H1 (cell line): ENCODE measurements around the gene XRCC6. TPM values are rescaled to one million over a fixed set of nuclear protein-coding genes. Genes with fewer than 3 reads are reported as not detected.

Source experiments
- CTCF ChIA-PET: fragments of 300-600 bp; sonication (Branson Sonifier 250); formaldehyde crosslinking; loops from one replicate; lab custom pipeline; 2021; ENCODE audit not compliant: partially characterized antibody; lab: Charles Lee
- POLR2A ChIA-PET: fragments of 300-600 bp; sonication (Branson Sonifier 250); formaldehyde crosslinking; loops from one replicate; lab custom pipeline; 2021; ENCODE audit warnings: inconsistent platforms; ENCODE audit not compliant: partially characterized antibody; lab: Charles Lee
- DNase-seq, 2 experiments: peaks; one replicate each; pipeline versions ENCODE4 v3.0.0 to v3.0.0-alpha.2; 2010 to 2022; ENCODE audit warnings: low spot score in 2 of 2, low read depth in 1 of 2, mixed read lengths in 1 of 2
- FAIRE-seq: peaks from 2 replicates; lab custom pipeline; 2011; peaks lifted over from hg19 to GRCh38; lab: Jason Lieb, UNC
- H2AFZ ChIP-seq: 2 replicates; pipeline ENCODE4 v1.8.1; 2012; ENCODE audit warnings: low read length, inconsistent platforms
- H2AK5ac ChIP-seq: 2 replicates; pipeline ENCODE4 v1.6.1; 2013; ENCODE audit warnings: low read depth, low read length
- H2BK120ac ChIP-seq: replicated peaks from 2 replicates; pipeline ENCODE3; 2013; ENCODE audit warnings: low read depth, low read length, inconsistent platforms
- H2BK12ac ChIP-seq: 2 replicates; pipeline ENCODE4 v1.6.1; 2013; ENCODE audit warnings: low read depth, low read length
- H2BK15ac ChIP-seq: 2 replicates; pipeline ENCODE4 v1.6.1; 2013; ENCODE audit warnings: low read length
- H2BK20ac ChIP-seq: 2 replicates; pipeline ENCODE4 v1.6.1; 2013; ENCODE audit warnings: low read length
- H2BK5ac ChIP-seq: 2 replicates; pipeline ENCODE4 v1.6.1; 2013; ENCODE audit warnings: low read depth, low read length
- H3K14ac ChIP-seq: 2 replicates; pipeline ENCODE4 v1.6.1; 2013; ENCODE audit warnings: inconsistent platforms; ENCODE audit not compliant: insufficient read length
- H3K18ac ChIP-seq: 2 replicates; pipeline ENCODE4 v1.6.1; 2013; ENCODE audit warnings: low read length; ENCODE audit errors: extremely low read depth
- H3K23ac ChIP-seq: 2 replicates; pipeline ENCODE4 v1.6.1; 2013; ENCODE audit warnings: inconsistent platforms; ENCODE audit not compliant: insufficient read length
- H3K23me2 ChIP-seq: 2 replicates; pipeline ENCODE4 v1.6.1; 2013; ENCODE audit warnings: low read depth, low read length
- H3K27ac ChIP-seq: 2 replicates; pipeline ENCODE4 v1.6.1; 2011; ENCODE audit warnings: low read depth, low read length, inconsistent platforms
- H3K27me3 ChIP-seq, 4 experiments: replicated peaks in 1 of 4; 1 replicate in 1 of 4; 2 replicates in 3 of 4; pipeline versions ENCODE4 v1.6.1 to v1.8.1; 2011 to 2013; ENCODE audit warnings: low read length in 3 of 4, mild to moderate bottlenecking in 3 of 4, inconsistent platforms in 2 of 4, mixed read lengths in 2 of 4, moderate library complexity in 1 of 4; ENCODE audit not compliant: control insufficient read depth in 3 of 4, insufficient read depth in 3 of 4; ENCODE audit errors: extremely low read depth in 1 of 4
- H3K36me3 ChIP-seq, 4 experiments: 2 replicates each; pipeline versions ENCODE4 v1.6.1 to v1.8.1; 2011 to 2013; ENCODE audit warnings: mild to moderate bottlenecking in 4 of 4, low read length in 3 of 4, moderate library complexity in 2 of 4, control low read depth in 1 of 4, inconsistent platforms in 1 of 4; ENCODE audit not compliant: insufficient read depth in 4 of 4, control insufficient read depth in 2 of 4
- H3K4ac ChIP-seq: replicated peaks from 2 replicates; pipeline ENCODE3; 2013; ENCODE audit warnings: low read length, low read depth, mixed read lengths, inconsistent platforms; ENCODE audit not compliant: insufficient read length
- H3K4me1 ChIP-seq, 4 experiments: replicated peaks in 1 of 4; 1 replicate in 1 of 4; 2 replicates in 3 of 4; pipeline versions ENCODE4 v1.6.1 to v1.8.1; 2011 to 2013; ENCODE audit warnings: low read length in 3 of 4, inconsistent platforms in 2 of 4, mixed read lengths in 1 of 4; ENCODE audit not compliant: insufficient read depth in 4 of 4, control insufficient read depth in 3 of 4
- H3K4me2 ChIP-seq, 2 experiments: 2 replicates each; pipeline versions ENCODE4 v1.6.1 to v1.8.1; 2011 to 2013; ENCODE audit warnings: low read depth in 2 of 2, low read length in 2 of 2, control low read depth in 1 of 2, inconsistent platforms in 1 of 2, mild to moderate bottlenecking in 1 of 2; ENCODE audit not compliant: insufficient read depth in 1 of 2
- H3K4me3 ChIP-seq, 4 experiments: fragments of 200-600, 300-600 bp in 1 of 4; sonication (generic), shearing (Covaris generic), sonication (Bioruptor Twin) in 1 of 4; 2 replicates each; pipeline versions ENCODE4 v1.5.1 to v1.8.1; 2011 to 2016; ENCODE audit warnings: low read length in 4 of 4, low read depth in 3 of 4, control low read depth in 2 of 4, inconsistent platforms in 2 of 4, mild to moderate bottlenecking in 2 of 4, mixed read lengths in 1 of 4, moderate library complexity in 1 of 4; ENCODE audit not compliant: insufficient read depth in 2 of 4; ENCODE audit errors: extremely low read depth in 1 of 4
- H3K56ac ChIP-seq: replicated peaks from 2 replicates; pipeline ENCODE3; 2013; ENCODE audit warnings: low read depth, mild to moderate bottlenecking, mixed read lengths, low read length, inconsistent platforms; ENCODE audit not compliant: insufficient read length
- H3K79me1 ChIP-seq: 2 replicates; pipeline ENCODE4 v1.6.1; 2013; ENCODE audit warnings: low read depth, low read length, control low read depth
- H3K79me2 ChIP-seq, 2 experiments: 2 replicates each; pipeline versions ENCODE4 v1.6.1 to v1.8.1; 2012 to 2013; ENCODE audit warnings: low read length in 2 of 2, mild to moderate bottlenecking in 2 of 2, inconsistent platforms in 1 of 2; ENCODE audit not compliant: insufficient read depth in 2 of 2, control insufficient read depth in 1 of 2
- H3K9ac ChIP-seq, 4 experiments: replicated peaks in 1 of 4; 1 replicate in 1 of 4; 2 replicates in 3 of 4; pipeline versions ENCODE4 v1.6.1 to v1.8.1; 2011 to 2013; ENCODE audit warnings: low read depth in 3 of 4, low read length in 3 of 4, control low read depth in 2 of 4, mild to moderate bottlenecking in 2 of 4, moderate library complexity in 2 of 4, inconsistent platforms in 1 of 4; ENCODE audit errors: extremely low read depth in 1 of 4
- H3K9me3 ChIP-seq, 2 experiments: 2 replicates each; pipeline versions ENCODE4 v1.6.1 to v1.8.1; 2012 to 2013; ENCODE audit warnings: mild to moderate bottlenecking in 2 of 2, moderate library complexity in 2 of 2, control low read depth in 1 of 2, inconsistent platforms in 1 of 2, low read depth in 1 of 2, low read length in 1 of 2, mixed read lengths in 1 of 2; ENCODE audit not compliant: insufficient read depth in 2 of 2
- H4K20me1 ChIP-seq, 2 experiments: replicated peaks in 1 of 2; 2 replicates each; pipeline versions ENCODE3 to v1.8.1; 2011 to 2013; ENCODE audit warnings: inconsistent platforms in 2 of 2, low read length in 2 of 2, mild to moderate bottlenecking in 1 of 2; ENCODE audit not compliant: insufficient read depth in 2 of 2, control insufficient read depth in 1 of 2
- H4K5ac ChIP-seq: 2 replicates; pipeline ENCODE4 v1.6.1; 2013; ENCODE audit warnings: low read length, low read depth, mixed read lengths, inconsistent platforms; ENCODE audit not compliant: insufficient read length
- H4K8ac ChIP-seq: 2 replicates; pipeline ENCODE4 v1.8.0; 2013; ENCODE audit warnings: mild to moderate bottlenecking, moderate library complexity, low read length, inconsistent platforms; ENCODE audit not compliant: insufficient read depth; ENCODE audit errors: extremely low read depth
- H4K91ac ChIP-seq: replicated peaks from 2 replicates; pipeline ENCODE3; 2013; ENCODE audit warnings: low read length, mixed read lengths, inconsistent platforms; ENCODE audit not compliant: insufficient read length
- CEBPB ChIP-seq: IDR thresholded peaks from 2 replicates; pipeline ENCODE4 v1.6.1; 2012; ENCODE audit warnings: low read depth, low read length
- CHD2 ChIP-seq: IDR thresholded peaks from 2 replicates; pipeline ENCODE4 v1.6.1; 2012; ENCODE audit warnings: low read length, improper control_type of control experiment
- HDAC6 ChIP-seq: IDR thresholded peaks from one replicate; pipeline ENCODE4 v1.7.1; 2012; ENCODE audit warnings: low read depth, mild to moderate bottlenecking, inconsistent platforms, low read length, moderate library complexity
- PHF8 ChIP-seq: fragments of 200-600 bp; sonication (generic); conservative IDR thresholded peaks from 2 replicates; pipeline ENCODE4 v1.7.1; 2012; ENCODE audit warnings: low read depth, mild to moderate bottlenecking, inconsistent platforms, low read length, moderate library complexity
- POU5F1 ChIP-seq: IDR thresholded peaks from 2 replicates; pipeline ENCODE4 v1.6.1; 2011; ENCODE audit warnings: low read depth, mild to moderate bottlenecking, low read length, moderate library complexity
- RFX5 ChIP-seq: IDR thresholded peaks from 2 replicates; pipeline ENCODE4 v1.6.1; 2011; ENCODE audit warnings: low read depth, low read length, improper control_type of control experiment, borderline replicate concordance
- SUZ12 ChIP-seq: fragments of 200-600 bp; sonication (generic); IDR thresholded peaks from 2 replicates; pipeline ENCODE4 v1.6.1; 2012; ENCODE audit warnings: mild to moderate bottlenecking, inconsistent platforms, low read length, moderate library complexity, mixed read lengths
- TAF1 ChIP-seq: IDR thresholded peaks from 2 replicates; pipeline ENCODE4 v1.6.1; 2011; ENCODE audit warnings: mild to moderate bottlenecking, low read depth, low read length
- ZNF274 ChIP-seq: IDR thresholded peaks from 2 replicates; pipeline ENCODE4 v1.7.0; 2012; ENCODE audit warnings: low read length, borderline replicate concordance; ENCODE audit errors: extremely low read depth
- WGBS, 2 experiments: shearing (Covaris generic) in 1 of 2; methylation state at CpG; one replicate each; pipeline versions ENCODE4 v1.1.6 to v1.1.7; 2013 to 2015; ENCODE audit warnings: low lambda C conversion rate in 2 of 2, mixed read lengths in 2 of 2, inconsistent platforms in 1 of 2, low coverage in 1 of 2, missing lambda C conversion rate in 1 of 2; ENCODE audit not compliant: insufficient replicate concordance in 2 of 2, insufficient coverage in 1 of 2, insufficient read length in 1 of 2; ENCODE audit errors: extremely low coverage in 1 of 2, missing lambda C conversion rate in 1 of 2; 5-methylcytosine and 5-hydroxymethylcytosine counted together
- polyA plus RNA-seq, 7 experiments: library from polyadenylated mRNA; depleted of rRNA in 3 of 7; stranded (reverse) in 5 of 7; unstranded in 2 of 7; fragments of >200 nt in 5 of 7; fragments of 200-250 nt in 2 of 7; gene quantifications; 1 replicate in 5 of 7; 2 replicates in 1 of 7; 4 replicates in 1 of 7; pipeline versions ENCODE4 v1.2.1 to v1.2.3, GENCODE V29; 2011 to 2013; ENCODE audit warnings: missing spikeins in 2 of 7, mixed read lengths in 2 of 7
- total RNA-seq: library from RNA; stranded (reverse); fragmentation: NEBNext Ultra II Directional; extraction: Animal tissue kit (Norgen Biotek cat#: 25700); gene quantifications from 2 replicates; pipeline ENCODE4 v1.2.1, GENCODE V29; 2021

The XRCC6 gene
- total and polyA plus RNA-seq, 2 of the 8 experiments (the other 6 are each of a cell fraction or from before 2014, with no cell fraction given), result 150 to 490 TPM

- H4K8ac ChIP-seq, result no peak overlapping the region
- ChIA-PET CTCF (interaction anchor here (0.6 to 8.0 kb wide), 3 partner anchors 10 to 86 kb away, joined by 3 to 63 read pairs (median 29); no protein-coding TSS in a partner anchor), POLR2A (interaction anchor here (0.7 to 4.2 kb wide), 2 partner anchors 9 to 141 kb away, joined by 4 to 42 read pairs; partner anchors contain the start of gene TOB2)
- H2AK5ac ChIP-seq, result no peak overlapping the region
- H2BK120ac ChIP-seq, result no peak overlapping the region
- H3K56ac ChIP-seq, result no peak overlapping the region
- no peaks in the 10 kb centered on the region for H4K20me1 ChIP-seq
- WGBS, 2 experiments, result 99% methylated on average over 7 of the region's 7 CpGs; no CpG with 5 or more reads in 1 of the 2 experiments
- H2BK15ac ChIP-seq, result no peak overlapping the region
- no peaks in the 10 kb centered on the region for H3K9me3 ChIP-seq
- H3K23me2 ChIP-seq, result peaks cover 6% of the 10 kb centered on the region; the same call in 1 of the 2 replicates
- H3K4me1 ChIP-seq, result peaks cover 0 to 8% (median 4%) of the 10 kb centered on the region in 4 experiments; a peak in 4 of 7 replicates
- no peaks in the 10 kb centered on the region for H3K36me3 ChIP-seq
- no peak overlapping the region for H3K27ac ChIP-seq
- no peak overlapping the region for H3K14ac ChIP-seq
- no peak overlapping the region for H2BK12ac ChIP-seq
- no peaks in the 10 kb centered on the region for H3K79me1 ChIP-seq
- no peak overlapping the region for H3K4me2 ChIP-seq
- no peak overlapping the region for H3K9ac ChIP-seq
- H3K23ac ChIP-seq, result no peak overlapping the region
- H2AFZ ChIP-seq, result no peak overlapping the region
- DNase-seq (no peak), FAIRE-seq (no peak)
- H4K5ac ChIP-seq, result no peak overlapping the region
- H3K18ac ChIP-seq, result no peak overlapping the region
- H2BK20ac ChIP-seq, result no peak overlapping the region
- no peak overlapping the region for H2BK5ac ChIP-seq
- H3K4ac ChIP-seq, result no peak overlapping the region
- no peaks in the 10 kb centered on the region for H3K27me3 ChIP-seq
- no peak overlapping the region for H3K4me3 ChIP-seq
- no peaks in the 10 kb centered on the region for H3K79me2 ChIP-seq
- H4K91ac ChIP-seq, result no peak overlapping the region
- TF ChIP-seq POU5F1 (no peak), TAF1 (no peak), CHD2 (no peak), HDAC6 (no peak), CEBPB (no peak), ZNF274 (no peak), RFX5 (no peak), SUZ12 (no peak), PHF8 (no peak)
These were observed 33.8 kb upstream of the XRCC6 start for GRCh38 chr22:41587347-41587723.
